B cell (primary cell): Measurements from ENCODE around the gene RHCE. TPM values are rescaled to one million over a fixed set of nuclear protein-coding genes. Genes with fewer than 3 reads are reported as not detected.
"Not testable (repeated sequence)": the region's sequence is repeated elsewhere in the genome, so short reads cannot be mapped to it uniquely, and the experiment has no call there.

ENCODE experiments used
- ATAC-seq: fragments of 200-7000 bp; cut with Tn5 transposase; one replicate; pipeline ENCODE4 v1.10.0; 2021; ENCODE audit warnings: low read depth, mild to moderate bottlenecking, moderate number of reproducible peaks, moderate library complexity
- CTCF ChIA-PET: fragments of 350-600 bp; sonication (Branson Sonifier 250); formaldehyde crosslinking; loops from one replicate; lab custom pipeline; 2021; ENCODE audit warnings: antibody characterized with exemption, inconsistent platforms; lab: Charles Lee
- POLR2A ChIA-PET: fragments of 350-600 bp; sonication (Branson Sonifier 250); formaldehyde crosslinking; loops from one replicate; lab custom pipeline; 2021; ENCODE audit warnings: antibody characterized with exemption; lab: Charles Lee
- DNase-seq: peaks from one replicate; pipeline ENCODE4 v3.0.0; 2013
- H2AFZ ChIP-seq: 2 replicates; pipeline ENCODE4 v1.6.1; 2012; ENCODE audit warnings: mild to moderate bottlenecking, low read depth, low read length; ENCODE audit not compliant: insufficient read depth, poor library complexity, severe bottlenecking
- H3K27ac ChIP-seq, 2 donors: 1 replicate in 1 of 2; 2 replicates in 1 of 2; pipeline ENCODE4 v1.5.1; 2012 to 2013; ENCODE audit warnings: low read length in 2 of 2, mild to moderate bottlenecking in 2 of 2, moderate library complexity in 1 of 2
- H3K27me3 ChIP-seq, 4 experiments: fragments of 200-600 bp in 1 of 4; sonication (generic) in 1 of 4; replicated peaks in 1 of 4; 1 replicate in 2 of 4; 2 replicates in 2 of 4; pipeline versions ENCODE4 v1.6.1 to v1.7.0; 2013 to 2016; ENCODE audit warnings: low read length in 3 of 4, mild to moderate bottlenecking in 2 of 4, mixed read lengths in 1 of 4, moderate library complexity in 1 of 4; ENCODE audit not compliant: insufficient read depth in 4 of 4, control insufficient read depth in 3 of 4; ENCODE audit errors: control extremely low read depth in 1 of 4
- H3K36me3 ChIP-seq, 2 experiments: replicated peaks in 1 of 2; 1 replicate in 1 of 2; 2 replicates in 1 of 2; pipeline versions ENCODE4 v1.6.1 to v1.7.1; 2013; ENCODE audit warnings: low read length in 1 of 2; ENCODE audit not compliant: insufficient read depth in 2 of 2, control insufficient read depth in 1 of 2; ENCODE audit errors: control extremely low read depth in 1 of 2, extremely low read depth in 1 of 2
- H3K4me1 ChIP-seq, 2 donors: fragments of 200-600 bp in 1 of 2; sonication (generic) in 1 of 2; 1 replicate in 1 of 2; 2 replicates in 1 of 2; pipeline versions ENCODE4 v1.5.1 to v1.6.1; 2013 to 2017; ENCODE audit warnings: low read length in 2 of 2; ENCODE audit not compliant: control insufficient read depth in 2 of 2, insufficient read depth in 2 of 2
- H3K4me2 ChIP-seq: replicated peaks from 2 replicates; pipeline ENCODE3; 2012; ENCODE audit warnings: mild to moderate bottlenecking, low read depth, low read length; ENCODE audit not compliant: poor library complexity, severe bottlenecking
- H3K4me3 ChIP-seq, 5 experiments: fragments of 200-600 bp in 1 of 5; sonication (generic) in 1 of 5; 1 replicate in 3 of 5; 2 replicates in 2 of 5; pipeline versions ENCODE4 v1.5.1 to v1.7.0; 2011 to 2016; ENCODE audit warnings: low read length in 4 of 5, mild to moderate bottlenecking in 4 of 5, low read depth in 2 of 5, control low read depth in 1 of 5, moderate library complexity in 1 of 5; ENCODE audit not compliant: insufficient read depth in 1 of 5; ENCODE audit errors: control extremely low read depth in 1 of 5, extremely low read depth in 1 of 5
- H3K79me2 ChIP-seq: fragments of 200-600 bp; sonication (generic); one replicate; pipeline ENCODE4 v1.6.0; 2016; ENCODE audit warnings: low read length; ENCODE audit not compliant: control insufficient read depth, insufficient read depth
- H3K9ac ChIP-seq: fragments of 200-600 bp; sonication (generic); 2 replicates; pipeline ENCODE4 v1.6.1; 2017; ENCODE audit warnings: mild to moderate bottlenecking, low read length, moderate library complexity
- H3K9me3 ChIP-seq, 3 donors: one replicate each; pipeline versions ENCODE4 v1.6.1 to v1.7.1; 2013; ENCODE audit warnings: low read length in 2 of 3; ENCODE audit not compliant: control insufficient read depth in 2 of 3, insufficient read depth in 1 of 3; ENCODE audit errors: control extremely low read depth in 1 of 3
- H4K20me1 ChIP-seq: 2 replicates; pipeline ENCODE4 v1.6.0; 2012; ENCODE audit warnings: mild to moderate bottlenecking, low read length; ENCODE audit not compliant: insufficient read depth, control insufficient read depth, poor library complexity, severe bottlenecking
- H3K27ac Mint-ChIP-seq: one replicate; pipeline ENCODE4 v1.8.0; 2021; ENCODE audit warnings: mixed read lengths
- H3K27me3 Mint-ChIP-seq: one replicate; pipeline ENCODE4 v1.8.0; 2021; ENCODE audit warnings: mixed read lengths
- H3K4me1 Mint-ChIP-seq: one replicate; pipeline ENCODE4 v1.8.0; 2021; ENCODE audit warnings: mixed read lengths
- H3K4me3 Mint-ChIP-seq: one replicate; pipeline ENCODE4 v1.8.0; 2021; ENCODE audit warnings: mixed read lengths
- H3K9me3 Mint-ChIP-seq: one replicate; pipeline ENCODE4 v1.8.0; 2022; ENCODE audit warnings: mixed read lengths; ENCODE audit not compliant: insufficient read depth
- WGBS: methylation state at CpG from one replicate; pipeline ENCODE4 v1.1.5; 2013; ENCODE audit warnings: missing lambda C conversion rate; ENCODE audit not compliant: insufficient coverage; 5-methylcytosine and 5-hydroxymethylcytosine counted together
- intact Hi-C: fragments of 100-400 bp; cut with micrococcal nuclease; formaldehyde crosslinking; loops from one replicate; pipeline ENCODE4 v1.10.0; 2022
- polyA plus RNA-seq: library from polyadenylated mRNA; depleted of rRNA; stranded (reverse); fragments of >200 nt; gene quantifications from 2 replicates; pipeline ENCODE4 v1.2.3, GENCODE V29; 2012
- total RNA-seq, 2 donors: library from RNA; stranded (reverse); fragments of 120-200 nt in 1 of 2; gene quantifications; 1 replicate in 1 of 2; 2 replicates in 1 of 2; pipeline versions ENCODE4 v1.2.3 to v1.2.4, GENCODE V29; 2013 to 2022

The RHCE gene
- total and polyA plus RNA-seq, 2 donors (not counting 1 experiment from before 2014, with no cell fraction given): 0.28 TPM; not detected in 1

DNA sequence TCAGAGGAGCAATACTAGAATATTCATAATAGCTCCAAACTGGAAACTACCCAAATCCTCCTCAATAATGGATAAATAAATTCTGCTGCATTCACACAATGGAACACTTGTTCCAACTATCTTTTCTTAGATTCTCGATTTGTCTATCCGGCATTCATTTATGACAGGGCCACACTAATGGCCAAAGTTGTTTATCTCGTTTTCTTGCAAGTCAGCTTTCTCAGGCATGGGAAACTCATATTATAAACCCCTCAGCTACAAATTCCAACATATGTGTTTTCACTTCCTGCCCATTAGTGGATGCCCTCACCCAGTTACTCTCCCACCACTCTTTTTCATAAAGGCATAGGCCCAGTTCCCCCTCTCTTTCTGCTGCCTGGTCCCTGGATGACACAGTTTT is 42.3 kb downstream of the RHCE start:
- H3K9ac ChIP-seq, H2AFZ ChIP-seq, H3K27ac Mint-ChIP-seq, H3K4me1 ChIP-seq, H3K4me3 ChIP-seq, H3K9me3 Mint-ChIP-seq, H3K4me2 ChIP-seq, H3K36me3 ChIP-seq, CTCF ChIA-PET, H3K27ac ChIP-seq, H4K20me1 ChIP-seq, H3K4me1 Mint-ChIP-seq, DNase-seq, ATAC-seq, POLR2A ChIA-PET, H3K27me3 ChIP-seq, intact Hi-C loops, H3K9me3 ChIP-seq, H3K79me2 ChIP-seq, H3K4me3 Mint-ChIP-seq, H3K27me3 Mint-ChIP-seq: not testable (repeated sequence)
- WGBS: 97% methylated on average over 3 of the region's 3 CpGs

DNA sequence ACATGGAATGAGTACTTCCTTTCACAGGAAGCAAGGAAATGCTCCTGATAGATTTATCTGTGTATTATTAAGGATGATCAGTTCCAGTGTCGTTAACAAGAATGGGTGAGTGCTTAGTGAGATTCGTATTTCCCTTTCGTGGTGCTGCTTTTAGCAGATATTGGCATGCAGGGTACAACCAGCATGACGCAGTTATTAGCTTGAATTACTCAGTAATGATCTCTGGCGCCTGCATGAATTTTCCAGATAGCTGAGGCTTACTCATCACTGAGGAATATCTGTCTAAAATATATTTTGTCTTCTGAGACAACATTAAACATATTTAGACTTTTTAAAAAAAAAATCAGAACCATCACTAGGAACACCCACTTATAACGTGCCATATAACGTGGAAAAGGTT is 48.9 kb downstream of the RHCE start:
- ATAC-seq, POLR2A ChIA-PET, H3K4me2 ChIP-seq, H3K27ac ChIP-seq, H2AFZ ChIP-seq, H3K27ac Mint-ChIP-seq, H3K4me1 ChIP-seq, H3K9me3 ChIP-seq, H3K27me3 Mint-ChIP-seq, H3K4me3 Mint-ChIP-seq, H3K9me3 Mint-ChIP-seq, H3K79me2 ChIP-seq, DNase-seq, H4K20me1 ChIP-seq, intact Hi-C loops, H3K4me3 ChIP-seq, H3K9ac ChIP-seq, H3K27me3 ChIP-seq, CTCF ChIA-PET, H3K36me3 ChIP-seq, H3K4me1 Mint-ChIP-seq: not testable (repeated sequence)
- WGBS: 87% methylated on average over 5 of the region's 7 CpGs

- H3K27ac ChIP-seq, H3K9me3 ChIP-seq, DNase-seq, H3K4me2 ChIP-seq, H3K79me2 ChIP-seq, H4K20me1 ChIP-seq, CTCF ChIA-PET, intact Hi-C loops, H3K4me3 ChIP-seq, ATAC-seq, H3K9ac ChIP-seq, H3K4me3 Mint-ChIP-seq, H3K27me3 Mint-ChIP-seq, H3K4me1 Mint-ChIP-seq, H3K36me3 ChIP-seq, H3K27me3 ChIP-seq, H2AFZ ChIP-seq, H3K9me3 Mint-ChIP-seq, H3K27ac Mint-ChIP-seq, POLR2A ChIA-PET, H3K4me1 ChIP-seq: not testable (repeated sequence)
- 92% methylated on average over 10 of the region's 12 CpGs for WGBS
These were observed 50.8 kb downstream of the RHCE start for GRCh38 chr1:25369691-25370271.
